SU-DHL-6 (cell line): ENCODE results near the gene HOXB6.

Experiments used
- H2AFZ ChIP-seq: fragments of 200-600 bp; sonication (generic); 2 replicates; pipeline ENCODE4 v1.6.1; 2014; ENCODE audit warnings: low read depth, mild to moderate bottlenecking, moderate library complexity, mixed read lengths, antibody characterized with exemption, low read length; ENCODE audit not compliant: severe bottlenecking
- H3F3A ChIP-seq: fragments of 200-600 bp; shearing (Covaris generic); 2 replicates; pipeline ENCODE4 v1.6.0; 2016; ENCODE audit warnings: antibody characterized with exemption, mild to moderate bottlenecking; ENCODE audit not compliant: insufficient read depth
- H3K27ac ChIP-seq: fragments of 200-600 bp; sonication (generic); 2 replicates; pipeline ENCODE4 v1.5.1; 2016; ENCODE audit warnings: low read depth, mild to moderate bottlenecking, low read length, moderate library complexity, mixed read lengths
- H3K27me3 ChIP-seq: fragments of 200-600 bp; sonication (generic), shearing (Covaris generic); 2 replicates; pipeline ENCODE4 v1.6.0; 2014; ENCODE audit warnings: mild to moderate bottlenecking, low read length
- H3K36me3 ChIP-seq: fragments of 200-600 bp; sonication (generic); 2 replicates; pipeline ENCODE4 v1.6.1; 2014; ENCODE audit warnings: mild to moderate bottlenecking, low read length, mixed read lengths
- H3K4me2 ChIP-seq: fragments of 300-600, 200-600 bp; shearing (Covaris generic), sonication (generic); 2 replicates; pipeline ENCODE4 v1.6.0; 2014; ENCODE audit warnings: low read length, low read depth, mild to moderate bottlenecking; ENCODE audit not compliant: poor library complexity, severe bottlenecking
- H3K4me3 ChIP-seq: fragments of 200-600 bp; sonication (generic); 2 replicates; pipeline ENCODE4 v1.5.1; 2014; ENCODE audit warnings: antibody characterized with exemption, low read length, mild to moderate bottlenecking, mixed read lengths; ENCODE audit not compliant: insufficient read depth, poor library complexity, severe bottlenecking
- H3K79me2 ChIP-seq: fragments of 200-600 bp; sonication (generic); 2 replicates; pipeline ENCODE4 v1.6.1; 2014; ENCODE audit warnings: mild to moderate bottlenecking, low read length, moderate library complexity; ENCODE audit not compliant: insufficient read depth
- H3K9ac ChIP-seq: fragments of 200-600 bp; sonication (generic); 2 replicates; pipeline ENCODE4 v1.7.0; 2014; ENCODE audit warnings: mild to moderate bottlenecking, low read length
- H3K9me2 ChIP-seq: fragments of 200-600 bp; sonication (generic); replicated peaks from 2 replicates; pipeline ENCODE4 v1.6.1; 2014; ENCODE audit warnings: low read length; ENCODE audit not compliant: insufficient read depth
- H3K9me3 ChIP-seq: fragments of 200-600 bp; sonication (generic); 2 replicates; pipeline ENCODE4 v1.6.1; 2014; ENCODE audit warnings: low read length, mixed read lengths; ENCODE audit not compliant: insufficient read depth
- H4K20me1 ChIP-seq: fragments of 200-600 bp; sonication (generic); 2 replicates; pipeline ENCODE4 v1.6.1; 2014; ENCODE audit warnings: low read depth, mild to moderate bottlenecking, antibody characterized with exemption, low read length, moderate library complexity, mixed read lengths
- CTCF ChIP-seq: fragments of 200-600 bp; sonication (generic); IDR thresholded peaks from one replicate; pipeline ENCODE4 v1.5.1; 2017; ENCODE audit warnings: antibody characterized with exemption, mild to moderate bottlenecking, low read length, moderate library complexity; ENCODE audit not compliant: insufficient read depth, poor library complexity, severe bottlenecking
- EZH2phosphoT487 ChIP-seq: fragments of 200-600 bp; sonication (generic), shearing (Covaris generic); conservative IDR thresholded peaks from 2 replicates; pipeline ENCODE4 v1.6.1; 2018; ENCODE audit warnings: mild to moderate bottlenecking, antibody characterized with exemption, low read length, moderate library complexity, mixed read lengths

The HOXB6 gene

GRCh38 chr17:48621410-48622392, 16.9 kb upstream of the HOXB6 start:
- Histone ChIP-seq H3K36me3 (no peaks in the 10 kb centered on the region), H3K79me2 (no peaks in the 10 kb centered on the region), H3K27ac (no peak overlapping the region), H3K4me2 (no peak overlapping the region), H3K27me3 (no peaks in the 10 kb centered on the region), H2AFZ (no peak overlapping the region), H3K9me2 (no peaks in the 10 kb centered on the region), H4K20me1 (no peaks in the 10 kb centered on the region), H3K9me3 (no peaks in the 10 kb centered on the region), H3F3A (no peaks in the 10 kb centered on the region), H3K9ac (no peak overlapping the region), H3K4me3 (no peak overlapping the region)
- TF ChIP-seq CTCF (no peak), EZH2phosphoT487 (no peak)

- Histone ChIP-seq H3K79me2 (no peaks in the 10 kb centered on the region), H3K9me2 (no peaks in the 10 kb centered on the region), H3K27me3 (no peaks in the 10 kb centered on the region)
These were observed 15.8 kb upstream of the HOXB6 start for GRCh38 chr17:48620461-48621139.

GRCh38 chr17:48619826-48620449, 15.2 kb upstream of the HOXB6 start:
- Histone ChIP-seq H3K9me2 (no peaks in the 10 kb centered on the region), H3K27me3 (no peaks in the 10 kb centered on the region), H3K4me2 (no peak overlapping the region), H3F3A (no peaks in the 10 kb centered on the region), H3K4me3 (no peak overlapping the region), H3K79me2 (no peaks in the 10 kb centered on the region), H3K36me3 (no peaks in the 10 kb centered on the region), H3K27ac (no peak overlapping the region), H4K20me1 (no peaks in the 10 kb centered on the region), H3K9ac (no peak overlapping the region), H2AFZ (no peak overlapping the region), H3K9me3 (no peaks in the 10 kb centered on the region)
- TF ChIP-seq CTCF (no peak), EZH2phosphoT487 (no peak)

More at GRCh38 chr17:48620461-48621139, 15.8 kb upstream of the HOXB6 start:
- Histone ChIP-seq H3K9ac (no peak overlapping the region), H3K4me3 (no peak overlapping the region), H3K27ac (no peak overlapping the region), H4K20me1 (no peaks in the 10 kb centered on the region), H3K36me3 (no peaks in the 10 kb centered on the region), H2AFZ (no peak overlapping the region), H3K4me2 (no peak overlapping the region), H3K9me3 (no peaks in the 10 kb centered on the region), H3F3A (no peaks in the 10 kb centered on the region)
- no peak for TF ChIP-seq CTCF
- no peak for TF ChIP-seq EZH2phosphoT487
